GM12874 (cell line): Measurements from ENCODE around the gene CDC16.

Experiments used
- TF ChIP-seq, protein P1 (sequence below): IDR thresholded peaks from 2 replicates; pipeline ENCODE4 v1.5.1; 2011; ENCODE audit warnings: low read depth, mild to moderate bottlenecking, control low read depth, low read length, moderate library complexity; ENCODE audit not compliant: insufficient read depth

Gene CDC16

DNA sequence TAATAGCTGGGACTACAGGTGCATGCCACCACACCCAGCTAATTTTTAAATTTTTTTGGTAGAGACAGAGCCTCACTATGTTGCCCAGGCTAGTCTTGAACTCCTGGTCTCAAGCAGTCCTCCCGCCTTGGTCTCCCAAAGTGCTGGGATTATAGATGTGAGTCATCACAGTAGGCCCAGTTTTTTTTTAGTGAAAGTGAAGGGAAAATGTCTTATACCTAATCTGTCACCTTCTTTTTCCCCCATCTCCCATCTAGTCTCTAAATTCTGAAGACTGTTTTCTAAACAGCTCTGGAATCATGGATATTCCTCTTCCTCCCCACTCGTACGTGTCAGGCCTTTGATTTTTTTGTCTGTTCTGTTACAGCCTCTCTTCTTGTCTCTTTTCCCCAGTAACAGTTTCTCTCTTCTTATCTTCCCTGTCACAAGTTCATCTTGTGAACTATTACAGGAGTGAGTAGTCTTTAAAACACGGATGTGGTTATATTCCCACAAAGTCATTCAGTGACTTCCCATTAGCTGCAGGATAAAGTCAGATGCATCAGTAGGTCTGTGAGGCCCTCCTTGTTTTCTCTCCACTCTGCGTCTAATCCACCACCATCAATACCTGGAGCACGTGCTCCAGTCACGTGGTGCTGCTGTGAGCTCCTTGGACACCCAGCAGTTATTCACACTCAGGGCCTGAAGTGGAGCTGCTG, 2.9 kb downstream of the CDC16 start:
- TF ChIP-seq, protein P1, sequence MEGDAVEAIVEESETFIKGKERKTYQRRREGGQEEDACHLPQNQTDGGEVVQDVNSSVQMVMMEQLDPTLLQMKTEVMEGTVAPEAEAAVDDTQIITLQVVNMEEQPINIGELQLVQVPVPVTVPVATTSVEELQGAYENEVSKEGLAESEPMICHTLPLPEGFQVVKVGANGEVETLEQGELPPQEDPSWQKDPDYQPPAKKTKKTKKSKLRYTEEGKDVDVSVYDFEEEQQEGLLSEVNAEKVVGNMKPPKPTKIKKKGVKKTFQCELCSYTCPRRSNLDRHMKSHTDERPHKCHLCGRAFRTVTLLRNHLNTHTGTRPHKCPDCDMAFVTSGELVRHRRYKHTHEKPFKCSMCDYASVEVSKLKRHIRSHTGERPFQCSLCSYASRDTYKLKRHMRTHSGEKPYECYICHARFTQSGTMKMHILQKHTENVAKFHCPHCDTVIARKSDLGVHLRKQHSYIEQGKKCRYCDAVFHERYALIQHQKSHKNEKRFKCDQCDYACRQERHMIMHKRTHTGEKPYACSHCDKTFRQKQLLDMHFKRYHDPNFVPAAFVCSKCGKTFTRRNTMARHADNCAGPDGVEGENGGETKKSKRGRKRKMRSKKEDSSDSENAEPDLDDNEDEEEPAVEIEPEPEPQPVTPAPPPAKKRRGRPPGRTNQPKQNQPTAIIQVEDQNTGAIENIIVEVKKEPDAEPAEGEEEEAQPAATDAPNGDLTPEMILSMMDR, result no peak

DNA sequence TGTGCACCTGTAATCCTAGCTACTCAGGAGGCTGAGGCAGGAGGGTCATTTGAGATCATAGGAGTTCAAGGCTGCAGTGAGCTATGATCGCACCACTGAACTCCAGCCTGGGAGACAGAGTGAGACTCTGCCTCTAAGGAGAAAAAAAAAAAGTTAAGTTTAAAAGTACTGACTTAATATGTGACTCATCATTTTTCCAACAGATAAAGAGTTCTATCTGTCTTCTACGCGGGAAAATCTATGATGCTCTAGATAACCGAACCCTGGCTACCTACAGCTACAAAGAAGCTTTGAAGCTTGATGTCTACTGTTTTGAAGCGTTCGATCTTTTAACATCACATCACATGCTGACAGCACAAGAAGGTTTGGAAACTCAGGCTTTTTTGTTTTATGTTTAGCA, 7.2 kb downstream of the CDC16 start:
- TF ChIP-seq, protein P1, result no peak

DNA sequence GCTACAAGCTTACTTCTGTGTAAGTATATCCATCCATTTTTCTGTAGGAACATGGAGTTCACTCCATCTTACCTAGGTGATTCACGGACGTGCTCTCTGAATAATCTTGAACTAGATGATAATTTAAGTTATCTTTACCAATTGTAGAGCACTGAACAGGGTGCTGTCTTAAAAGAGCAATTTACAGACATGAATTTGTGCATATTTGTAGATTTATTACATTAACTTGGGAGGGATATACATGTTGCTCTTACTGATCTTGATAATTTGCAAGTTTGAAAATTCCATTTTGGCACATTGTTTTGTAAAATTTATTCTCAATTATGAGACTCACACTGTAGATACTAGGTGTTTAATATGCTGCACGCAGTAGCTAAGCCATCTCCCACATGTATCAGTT, 9.3 kb downstream of the CDC16 start:
- TF ChIP-seq, protein P1, result no peak

DNA sequence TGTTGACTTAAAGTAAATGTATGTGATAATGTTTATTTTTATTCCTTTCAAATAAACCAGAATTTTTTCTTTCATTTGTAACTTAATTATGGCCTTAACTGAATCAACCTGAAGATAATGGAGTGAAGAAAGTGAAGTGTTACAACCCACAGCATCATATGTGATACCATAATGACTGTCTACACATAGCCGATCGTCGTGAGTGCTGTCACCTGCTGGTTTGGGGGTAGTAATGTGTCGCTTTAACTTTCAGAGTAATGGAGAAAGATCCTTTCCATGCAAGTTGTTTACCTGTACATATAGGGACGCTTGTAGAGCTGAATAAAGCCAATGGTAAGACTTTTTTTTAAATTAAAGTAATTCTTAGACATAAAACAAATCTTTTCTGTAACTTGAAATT, 9.9 kb downstream of the CDC16 start:
- TF ChIP-seq, protein P1, result no peak

DNA sequence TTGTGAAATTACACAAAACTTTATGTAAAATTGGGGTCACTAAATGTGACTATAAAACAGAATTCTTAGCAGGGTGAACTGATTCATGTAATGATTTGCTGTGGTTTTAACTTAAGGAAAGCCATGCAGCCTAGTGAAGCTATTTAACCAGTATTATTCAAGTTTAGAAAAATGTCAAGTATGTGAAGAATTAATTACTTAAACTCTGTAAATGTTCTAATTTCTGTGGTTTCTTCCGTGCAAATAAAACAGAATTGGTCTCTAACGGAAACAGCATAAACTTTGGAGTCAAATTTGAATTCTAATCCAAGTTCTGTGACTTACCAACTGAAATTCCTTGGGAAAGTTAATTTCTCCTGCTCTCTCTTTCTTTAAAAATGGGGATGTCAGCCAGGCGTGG, 13.3 kb downstream of the CDC16 start:
- TF ChIP-seq, protein P1, result no peak

DNA sequence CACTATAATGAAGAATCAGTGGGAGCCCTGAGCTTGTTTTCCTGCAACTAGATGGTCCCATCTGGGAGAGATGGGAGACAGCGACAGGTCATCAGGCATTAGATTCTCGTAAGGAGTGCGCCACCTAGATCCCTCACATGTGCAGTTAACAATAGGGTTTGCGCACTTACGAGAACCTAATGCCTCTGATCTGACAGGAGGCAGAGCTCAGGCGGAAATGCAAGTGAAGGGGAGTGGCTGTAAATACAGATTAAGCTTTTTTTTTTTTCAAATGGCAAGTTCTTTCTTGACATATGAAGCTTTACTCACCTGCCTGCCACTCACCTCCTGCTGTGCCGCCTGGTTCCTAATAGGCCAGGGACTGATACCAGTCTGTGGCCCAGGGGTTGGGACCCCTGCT, 14.4 kb downstream of the CDC16 start:
- TF ChIP-seq, protein P1, result no peak

DNA sequence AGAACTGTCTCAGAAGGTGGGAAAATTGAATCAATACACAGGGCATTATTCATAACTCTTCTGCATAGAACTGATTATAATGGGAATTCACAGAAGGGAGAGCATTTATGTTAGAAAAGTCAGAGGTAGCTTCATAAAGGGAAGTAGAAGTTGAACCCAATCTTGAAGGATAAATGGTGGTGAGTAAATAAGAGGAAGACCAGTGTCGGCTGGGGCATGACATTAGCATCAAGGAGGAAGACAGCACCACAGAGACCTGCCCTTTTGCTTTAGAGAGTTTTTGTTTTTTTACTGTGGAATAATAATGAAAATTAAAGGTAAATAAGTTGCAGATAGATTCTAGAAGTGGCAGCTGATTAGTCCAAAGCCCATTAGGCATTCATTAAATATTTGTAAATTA, 21.9 kb downstream of the CDC16 start:
- TF ChIP-seq, protein P1, result no peak
